H1 (cell line): ENCODE results near the gene NKPD1. TPM values are rescaled to one million over a fixed set of nuclear protein-coding genes. Genes with fewer than 3 reads are reported as not detected.

ENCODE experiments used
- CTBP2 ChIP-seq: IDR thresholded peaks from 2 replicates; pipeline ENCODE4 v1.7.0; 2011; ENCODE audit warnings: borderline replicate concordance, mild to moderate bottlenecking, moderate library complexity, mixed read lengths, low read length; ENCODE audit not compliant: insufficient read depth, insufficient read length
- GABPA ChIP-seq: IDR thresholded peaks from 2 replicates; pipeline ENCODE4 v1.6.1; 2011; ENCODE audit warnings: mild to moderate bottlenecking, low read length, moderate library complexity, borderline replicate concordance; ENCODE audit not compliant: insufficient read depth
- polyA plus RNA-seq, 7 experiments: library from polyadenylated mRNA; depleted of rRNA in 3 of 7; stranded (reverse) in 5 of 7; unstranded in 2 of 7; fragments of >200 nt in 5 of 7; fragments of 200-250 nt in 2 of 7; gene quantifications; 1 replicate in 5 of 7; 2 replicates in 1 of 7; 4 replicates in 1 of 7; pipeline versions ENCODE4 v1.2.1 to v1.2.3, GENCODE V29; 2011 to 2013; ENCODE audit warnings: missing spikeins in 2 of 7, mixed read lengths in 2 of 7
- total RNA-seq: library from RNA; stranded (reverse); fragmentation: NEBNext Ultra II Directional; extraction: Animal tissue kit (Norgen Biotek cat#: 25700); gene quantifications from 2 replicates; pipeline ENCODE4 v1.2.1, GENCODE V29; 2021

NKPD1 gene
- total and polyA plus RNA-seq, 2 of the 8 experiments (the other 6 are each of a cell fraction or from before 2014, with no cell fraction given): 0.30 to 0.39 TPM

DNA sequence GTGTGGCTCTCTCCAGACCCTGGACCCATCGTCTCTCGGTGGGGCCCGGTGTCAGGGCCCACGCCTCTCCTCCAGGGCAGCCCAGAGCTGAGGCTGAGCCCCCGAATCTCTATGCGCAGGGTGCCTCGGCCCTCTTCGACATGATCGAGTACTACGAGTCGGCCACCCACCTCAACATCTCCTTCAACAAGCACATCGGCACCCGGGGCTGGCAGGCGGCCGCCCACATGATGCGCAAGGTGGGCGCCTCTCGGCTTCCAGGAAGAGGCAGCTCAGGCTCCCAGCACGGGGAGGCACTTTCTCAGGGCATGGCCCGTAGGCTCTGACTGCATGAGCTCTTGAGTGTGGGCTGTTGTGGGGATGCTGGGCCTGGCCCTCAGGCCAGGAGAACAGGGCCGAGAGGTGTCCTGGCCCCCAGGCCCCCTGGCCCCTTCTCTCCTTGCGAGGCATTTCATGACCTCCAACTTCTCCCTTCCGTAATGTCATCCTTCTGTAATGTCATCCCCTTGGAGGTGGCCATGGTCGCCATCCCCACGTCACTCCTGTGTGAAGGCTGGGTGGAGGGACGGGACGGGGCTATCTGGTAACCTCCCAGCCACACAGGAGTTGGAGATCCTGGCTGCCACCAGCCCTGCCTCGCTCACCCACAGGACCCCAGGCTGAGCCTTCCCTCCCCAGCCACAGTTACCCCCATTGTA lies 19.4 kb downstream of the NKPD1 start (continued):
- TF ChIP-seq CTBP2 (no peak), GABPA (no peak)
